Activated CD4-positive, alpha-beta T cell treated with anti-CD3 and anti-CD28 coated beads, Interleukin-2, amount 10 ng/mL, durations not matched to agents 7 days and 5 days (primary cell): ENCODE data around the gene C2orf92. TPM values are rescaled to one million over a fixed set of nuclear protein-coding genes. Genes with fewer than 3 reads are reported as not detected.

Source experiments
- CTCF ChIA-PET: fragments of 350-600 bp; sonication (Branson Sonifier 250); formaldehyde crosslinking; loops from one replicate; lab custom pipeline; 2021; ENCODE audit warnings: antibody characterized with exemption; lab: Charles Lee
- POLR2A ChIA-PET: fragments of 350-600 bp; sonication (Branson Sonifier 250); formaldehyde crosslinking; loops from one replicate; lab custom pipeline; 2021; ENCODE audit warnings: antibody characterized with exemption; lab: Charles Lee
- DNase-seq: peaks from one replicate; pipeline ENCODE4 v3.0.0-alpha.2; 2020
- H3K27ac Mint-ChIP-seq: one replicate; pipeline ENCODE4 v1.8.0; 2021; ENCODE audit warnings: mild to moderate bottlenecking, moderate library complexity, mixed read lengths
- H3K27me3 Mint-ChIP-seq: one replicate; pipeline ENCODE4 v1.8.0; 2021; ENCODE audit warnings: mixed read lengths
- H3K36me3 Mint-ChIP-seq: one replicate; pipeline ENCODE4 v1.8.0; 2021; ENCODE audit warnings: low read depth, mixed read lengths
- H3K4me1 Mint-ChIP-seq: one replicate; pipeline ENCODE4 v1.8.0; 2021; ENCODE audit warnings: mixed read lengths
- H3K4me3 Mint-ChIP-seq: one replicate; pipeline ENCODE4 v1.8.0; 2021; ENCODE audit warnings: mild to moderate bottlenecking, moderate library complexity, mixed read lengths
- H3K9me3 Mint-ChIP-seq: one replicate; pipeline ENCODE4 v1.8.0; 2021; ENCODE audit warnings: mixed read lengths
- total RNA-seq, 2 experiments: library from RNA; stranded (reverse); gene quantifications; one replicate each; pipeline ENCODE4 v1.2.3, GENCODE V29; 2021

Gene C2orf92
- total RNA-seq, 2 experiments from 2014 or later = 7.2 to 7.4 TPM

DNA sequence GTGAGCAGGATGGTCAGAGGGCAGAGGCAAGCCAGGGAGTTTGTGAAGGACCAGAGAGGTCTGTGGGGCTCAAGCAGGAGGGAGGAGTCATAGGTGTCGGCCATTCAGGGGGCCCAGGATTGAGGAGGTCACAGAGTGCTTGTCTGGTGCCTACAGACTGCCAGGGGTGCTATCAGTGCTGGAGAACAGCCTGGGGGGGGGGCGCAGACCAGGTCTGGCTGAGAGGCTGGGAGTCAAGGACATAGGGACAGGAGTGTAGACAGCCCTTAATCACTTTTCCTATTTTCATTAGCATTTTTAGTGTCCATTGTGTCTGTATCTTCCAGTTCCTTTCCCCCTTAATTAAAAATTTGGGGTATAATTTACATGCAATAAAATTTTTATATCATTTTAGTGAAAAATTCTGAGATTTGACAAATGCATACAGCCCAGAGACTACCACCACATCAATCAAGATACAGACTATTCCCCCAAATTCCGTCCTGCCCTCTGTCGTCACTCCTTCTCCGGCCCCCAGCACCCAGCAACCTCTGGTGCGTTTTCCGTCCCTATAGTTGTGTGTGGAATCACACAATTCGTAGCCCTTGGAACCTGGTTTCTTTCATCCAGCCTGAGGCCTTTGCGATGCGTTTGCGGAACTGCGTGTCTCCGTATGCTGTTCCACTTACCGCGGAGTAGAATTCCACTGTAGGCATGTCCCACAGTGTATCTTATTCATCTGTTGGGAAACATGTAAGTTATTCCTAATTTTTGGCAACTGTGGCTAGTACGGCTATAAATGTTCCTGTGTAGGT lies 50.0 kb downstream of the C2orf92 start:
- H3K4me3 Mint-ChIP-seq = peak overlapping the region; percentile 95
- H3K27ac Mint-ChIP-seq = peak overlapping the region; percentile 92
- no peaks in the 10 kb centered on the region for H3K27me3 Mint-ChIP-seq
- peaks cover 80% of the 10 kb centered on the region for H3K36me3 Mint-ChIP-seq
- ChIA-PET CTCF (interaction anchor here (0.6 to 1.5 kb wide), 6 partner anchors 8 to 29 kb away, joined by 3 to 7 read pairs (median 4); no protein-coding TSS in a partner anchor), POLR2A (no interaction called here)
- DNase-seq = no peak
- H3K9me3 Mint-ChIP-seq = no peaks in the 10 kb centered on the region
- H3K4me1 Mint-ChIP-seq = peaks cover 76% of the 10 kb centered on the region

- Mint-ChIP-seq H3K27ac (peak overlapping the region; percentile 71), H3K4me1 (peaks cover 72% of the 10 kb centered on the region), H3K36me3 (peaks cover 80% of the 10 kb centered on the region), H3K9me3 (peaks cover 3% of the 10 kb centered on the region), H3K27me3 (no peaks in the 10 kb centered on the region), H3K4me3 (no peak overlapping the region)
- ChIA-PET CTCF (interaction anchor here (0.6 to 1.2 kb wide), 3 partner anchors 28 to 1055 kb away, joined by 3 to 6 read pairs (median 3); no protein-coding TSS in a partner anchor), POLR2A (no interaction called here)
- DNase-seq = no peak
These were observed 51.2 kb downstream of the C2orf92 start for GRCh38 chr2:97720746-97721145.

DNA sequence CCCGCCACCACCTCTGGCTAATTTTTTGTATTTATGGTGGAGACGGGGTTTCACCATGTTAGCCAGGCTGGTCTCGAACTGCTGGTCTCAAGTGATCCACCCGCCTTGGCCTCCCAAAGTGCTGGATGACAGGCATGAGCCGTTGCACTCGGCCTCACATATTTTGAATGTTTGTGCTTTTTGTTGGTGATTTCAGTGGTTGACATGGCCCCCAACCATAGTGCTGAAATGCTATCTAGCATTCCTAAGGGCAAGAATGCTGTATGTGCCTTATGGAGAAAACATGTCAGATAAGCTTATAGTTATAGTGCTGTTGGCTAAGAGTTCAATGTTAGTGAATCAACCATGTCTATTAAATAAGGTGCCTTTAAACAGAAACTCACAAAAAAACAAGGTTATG lies 52.7 kb downstream of the C2orf92 start:
- Mint-ChIP-seq H3K36me3 (peaks cover 84% of the 10 kb centered on the region), H3K27me3 (no peaks in the 10 kb centered on the region), H3K4me3 (no peak overlapping the region), H3K9me3 (peaks cover 6% of the 10 kb centered on the region), H3K4me1 (peaks cover 69% of the 10 kb centered on the region), H3K27ac (no peak overlapping the region)
- DNase-seq = no peak
- CTCF ChIA-PET = interaction anchor here (1.2 to 2.6 kb wide), 4 partner anchors 8 to 22 kb away, joined by 3 to 9 read pairs (median 6); partner anchors contain the start of gene ZAP70
- POLR2A ChIA-PET = no interaction called here

GRCh38 chr2:97723156-97724072 lies 53.9 kb downstream of the C2orf92 start:
- ChIA-PET POLR2A (no interaction called here), CTCF (interaction anchor here (0.6 to 2.6 kb wide), 6 partner anchors 9 to 107 kb away, joined by 3 to 9 read pairs (median 4); partner anchors contain the start of gene ZAP70)

GRCh38 chr2:97724073-97724410 lies 54.5 kb downstream of the C2orf92 start:
- Mint-ChIP-seq H3K4me3 (no peak overlapping the region), H3K9me3 (peaks cover 13% of the 10 kb centered on the region), H3K36me3 (peaks cover 85% of the 10 kb centered on the region), H3K27ac (no peak overlapping the region), H3K4me1 (peaks cover 64% of the 10 kb centered on the region), H3K27me3 (no peaks in the 10 kb centered on the region)
- ChIA-PET CTCF (interaction anchor here (0.6 to 2.6 kb wide), 3 partner anchors 10 to 106 kb away, joined by 3 to 9 read pairs (median 4); partner anchors contain the start of gene ZAP70), POLR2A (no interaction called here)
- no peak for DNase-seq

More at GRCh38 chr2:97723156-97724072, 53.9 kb downstream of the C2orf92 start:
- DNase-seq = no peak
- no peaks in the 10 kb centered on the region for H3K27me3 Mint-ChIP-seq
- H3K4me1 Mint-ChIP-seq = peaks cover 70% of the 10 kb centered on the region
- H3K4me3 Mint-ChIP-seq = no peak overlapping the region
- peaks cover 10% of the 10 kb centered on the region for H3K9me3 Mint-ChIP-seq
- H3K36me3 Mint-ChIP-seq = peaks cover 85% of the 10 kb centered on the region
- peak overlapping the region; percentile 54 for H3K27ac Mint-ChIP-seq

DNA sequence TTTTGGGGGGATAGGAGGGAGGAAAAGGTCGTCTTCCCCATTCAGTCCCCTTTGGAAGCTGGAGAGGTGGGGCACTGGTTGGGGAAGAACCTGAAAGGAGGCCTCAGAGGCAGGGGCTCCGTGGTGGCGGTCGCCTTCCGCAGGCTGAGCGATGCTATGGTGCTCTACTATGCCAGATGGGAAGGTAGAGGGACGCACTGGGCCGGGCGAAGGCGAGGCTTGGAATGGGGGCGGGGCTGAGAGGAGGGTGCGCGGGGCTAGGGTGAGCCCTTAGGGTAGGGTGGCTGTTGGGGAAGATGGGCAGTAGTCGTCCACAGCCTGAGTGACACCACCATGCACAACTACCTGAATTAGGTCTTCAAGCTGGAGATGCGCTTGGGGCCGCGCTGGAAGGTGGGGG lies 55.0 kb downstream of the C2orf92 start:
- Mint-ChIP-seq H3K9me3 (peaks cover 17% of the 10 kb centered on the region), H3K36me3 (peaks cover 86% of the 10 kb centered on the region), H3K27ac (no peak overlapping the region), H3K4me1 (peaks cover 59% of the 10 kb centered on the region), H3K27me3 (no peaks in the 10 kb centered on the region), H3K4me3 (no peak overlapping the region)
- POLR2A ChIA-PET = no interaction called here
- no peak for DNase-seq
- CTCF ChIA-PET = interaction anchor here (0.9 to 4.4 kb wide), 3 partner anchors 11 to 17 kb away, joined by 4 to 29 read pairs (median 9); partner anchors contain the start of gene ZAP70

DNA sequence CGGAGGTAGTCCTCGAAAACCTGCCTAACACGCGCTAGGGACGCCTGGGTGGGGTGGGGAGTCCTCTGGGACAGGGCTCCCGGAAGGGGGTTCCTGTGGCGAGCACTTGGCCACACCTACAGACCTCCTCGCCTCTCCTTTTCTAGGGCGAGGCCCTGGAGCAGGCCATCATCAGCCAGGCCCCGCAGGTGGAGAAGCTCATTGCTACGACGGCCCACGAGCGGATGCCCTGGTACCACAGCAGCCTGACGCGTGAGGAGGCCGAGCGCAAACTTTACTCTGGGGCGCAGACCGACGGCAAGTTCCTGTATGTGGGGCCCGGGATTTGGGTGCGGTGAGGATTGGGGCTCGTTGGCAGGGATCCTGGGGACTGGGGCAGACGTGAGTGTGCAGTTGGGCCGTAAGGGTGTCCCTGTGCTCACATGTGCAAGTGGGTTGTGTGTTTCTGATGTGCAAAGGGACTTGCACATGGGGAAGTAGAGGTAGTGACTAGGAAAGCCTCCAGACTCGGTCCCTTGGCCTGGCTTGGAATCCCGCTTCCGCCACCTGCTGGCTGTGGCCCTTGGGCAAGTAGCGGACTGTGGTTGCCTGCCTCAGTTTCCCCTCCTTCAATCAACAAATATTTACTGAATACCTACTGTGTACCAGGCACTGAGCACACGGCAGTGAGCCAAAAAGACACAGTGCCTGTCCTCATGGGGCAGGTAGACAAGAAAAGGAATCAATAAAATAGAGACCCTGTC lies 55.6 kb downstream of the C2orf92 start:
- Mint-ChIP-seq H3K27ac (peak overlapping the region; percentile 57), H3K36me3 (peaks cover 87% of the 10 kb centered on the region), H3K9me3 (peaks cover 20% of the 10 kb centered on the region), H3K4me3 (no peak overlapping the region), H3K27me3 (no peaks in the 10 kb centered on the region), H3K4me1 (peaks cover 53% of the 10 kb centered on the region)
- ChIA-PET CTCF (interaction anchor here (1.0 to 4.4 kb wide), 3 partner anchors 15 to 22 kb away, joined by 5 to 29 read pairs (median 8); no protein-coding TSS in a partner anchor), POLR2A (no interaction called here)
- no peak for DNase-seq

- no peak overlapping the region for H3K4me3 Mint-ChIP-seq
- H3K9me3 Mint-ChIP-seq = peaks cover 20% of the 10 kb centered on the region
- POLR2A ChIA-PET = interaction anchor here (1.6 kb wide), 1 partner anchor 8 kb away, joined by 4 read pairs; no protein-coding TSS in a partner anchor
- DNase-seq = no peak
- H3K4me1 Mint-ChIP-seq = peaks cover 43% of the 10 kb centered on the region
- CTCF ChIA-PET = interaction anchor here (0.9 to 4.4 kb wide), 7 partner anchors 10 to 26 kb away, joined by 3 to 29 read pairs (median 4); partner anchors contain the start of gene ZAP70
- peak overlapping the region; percentile 54 for H3K27ac Mint-ChIP-seq
- H3K27me3 Mint-ChIP-seq = no peaks in the 10 kb centered on the region
- H3K36me3 Mint-ChIP-seq = peaks cover 88% of the 10 kb centered on the region
These were observed 57.0 kb downstream of the C2orf92 start for GRCh38 chr2:97726261-97727064.

GRCh38 chr2:97727296-97727695 lies 57.8 kb downstream of the C2orf92 start:
- Mint-ChIP-seq H3K9me3 (peaks cover 20% of the 10 kb centered on the region), H3K27me3 (no peaks in the 10 kb centered on the region), H3K36me3 (peaks cover 89% of the 10 kb centered on the region), H3K4me3 (no peak overlapping the region), H3K4me1 (peaks cover 41% of the 10 kb centered on the region), H3K27ac (no peak overlapping the region)
- ChIA-PET POLR2A (interaction anchor here (1.6 kb wide), 1 partner anchor 9 kb away, joined by 4 read pairs; no protein-coding TSS in a partner anchor), CTCF (interaction anchor here (0.9 to 4.4 kb wide), 8 partner anchors 9 to 27 kb away, joined by 3 to 29 read pairs (median 4); partner anchors contain the start of gene ZAP70)
- DNase-seq = no peak

DNA sequence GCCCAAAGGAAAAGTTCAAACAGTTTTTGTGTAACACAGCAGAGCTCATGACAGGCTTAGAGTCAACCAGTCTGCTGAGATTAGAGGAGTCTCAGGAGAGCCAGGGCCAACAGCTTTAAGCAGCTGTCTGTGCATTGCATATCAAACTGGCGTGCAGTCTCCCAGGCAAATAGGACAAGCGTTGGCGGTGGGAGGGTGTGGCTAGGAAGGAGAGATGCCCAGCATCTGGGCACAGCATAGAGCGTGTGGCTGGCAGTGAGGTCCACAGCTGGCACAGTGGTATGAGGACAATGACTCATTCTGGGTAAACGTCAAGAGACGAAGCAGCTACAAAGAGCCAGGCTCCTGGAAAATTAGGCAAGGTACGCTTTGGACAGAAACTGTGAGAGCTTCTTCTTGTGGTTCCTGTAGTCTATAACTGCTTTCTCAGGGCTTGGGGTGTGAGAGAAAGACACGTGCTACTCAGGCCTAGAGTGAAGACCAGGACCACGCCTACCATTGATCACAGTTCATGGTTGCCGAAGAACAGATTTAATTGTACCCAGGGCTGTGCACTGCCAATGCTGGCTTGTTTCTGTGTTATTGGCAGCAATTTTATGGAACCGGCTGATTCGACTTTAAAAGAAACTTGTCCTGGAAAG lies 58.7 kb downstream of the C2orf92 start:
- H3K36me3 Mint-ChIP-seq = peaks cover 84% of the 10 kb centered on the region
- peaks cover 33% of the 10 kb centered on the region for H3K4me1 Mint-ChIP-seq
- no peak overlapping the region for H3K4me3 Mint-ChIP-seq
- POLR2A ChIA-PET = interaction anchor here (1.6 kb wide), 1 partner anchor 10 kb away, joined by 4 read pairs; no protein-coding TSS in a partner anchor
- H3K27me3 Mint-ChIP-seq = no peaks in the 10 kb centered on the region
- CTCF ChIA-PET = interaction anchor here (0.9 to 4.4 kb wide), 6 partner anchors 10 to 20 kb away, joined by 3 to 29 read pairs (median 4); partner anchors contain the start of gene ZAP70
- no peak for DNase-seq
- no peak overlapping the region for H3K27ac Mint-ChIP-seq
- peaks cover 20% of the 10 kb centered on the region for H3K9me3 Mint-ChIP-seq
